GM12878 (cell line): ENCODE results near the gene SLC25A48. TPM values are rescaled to one million over a fixed set of nuclear protein-coding genes. Genes with fewer than 3 reads are reported as not detected.

Experiments
- ATAC-seq: fragments of 200-7000 bp; cut with Tn5 transposase; 3 replicates; pipeline ENCODE4 v1.9.1; 2020; ENCODE audit warnings: mild to moderate bottlenecking, moderate library complexity
- BruUV-seq: library from RNA; stranded (reverse); fragments of 400-500 nt; replicated peaks from 2 replicates; lab custom pipeline; 2021; lab: Mats Ljungman, UMichigan
- CTCF ChIA-PET: fragments of 300-600 bp; sonication (Branson Sonifier 250); formaldehyde crosslinking; extraction: SDS; loops from one replicate; lab custom pipeline; 2021; ENCODE audit warnings: inconsistent platforms; lab: Yijun Ruan, JAX
- POLR2A ChIA-PET: fragments of 350-600 bp; formaldehyde crosslinking; extraction: SDS; loops from one replicate; lab custom pipeline; 2021; ENCODE audit warnings: inconsistent platforms; lab: Charles Lee
- RAD21 ChIA-PET: fragments of 300-600 bp; sonication (Branson Sonifier 250); formaldehyde crosslinking; loops from one replicate; lab custom pipeline; 2023; ENCODE audit warnings: antibody characterized with exemption; ENCODE audit not compliant: unreplicated experiment; lab: Charles Lee
- SMC1A ChIA-PET: fragments of 300-600 bp; sonication (Branson Sonifier 250); formaldehyde crosslinking; loops from one replicate; lab custom pipeline; 2023; ENCODE audit not compliant: unreplicated experiment, uncharacterized antibody; lab: Charles Lee
- DNase-seq: peaks from one replicate; pipeline ENCODE4 v3.0.0-alpha.2; 2011; ENCODE audit warnings: low read depth, low spot score
- FAIRE-seq: peaks from 3 replicates; lab custom pipeline; 2011; peaks lifted over from hg19 to GRCh38; lab: Jason Lieb, UNC
- H2AFZ ChIP-seq: 2 replicates; pipeline ENCODE4 v1.6.0; 2011; ENCODE audit warnings: low read depth, low read length, control low read depth; ENCODE audit not compliant: control insufficient read depth
- H3K27ac ChIP-seq: 2 replicates; pipeline ENCODE4 v1.5.1; 2011; ENCODE audit warnings: control low read depth; ENCODE audit not compliant: control insufficient read depth, insufficient read depth
- H3K27me3 ChIP-seq, 2 experiments: replicated peaks in 1 of 2; 2 replicates each; pipeline versions ENCODE4 v1.6.0 to v1.6.1; 2011; ENCODE audit warnings: low read length in 1 of 2; ENCODE audit not compliant: control insufficient read depth in 2 of 2, insufficient read depth in 2 of 2
- H3K36me3 ChIP-seq, 2 experiments: 2 replicates each; pipeline ENCODE4 v1.5.1; 2011; ENCODE audit warnings: low read length in 1 of 2; ENCODE audit not compliant: control insufficient read depth in 2 of 2, insufficient read depth in 2 of 2
- H3K4me1 ChIP-seq: 2 replicates; pipeline ENCODE4 v1.6.1; 2011; ENCODE audit warnings: mild to moderate bottlenecking, low read length, moderate library complexity, mixed read lengths; ENCODE audit not compliant: control insufficient read depth, insufficient read depth
- H3K4me2 ChIP-seq: 2 replicates; pipeline ENCODE4 v1.6.0; 2011; ENCODE audit warnings: control low read depth; ENCODE audit not compliant: control insufficient read depth, insufficient read depth
- H3K4me3 ChIP-seq: fragments of 200-600 bp; sonication (generic); 2 replicates; pipeline ENCODE4 v1.5.1; 2016
- H3K79me2 ChIP-seq: 2 replicates; pipeline ENCODE4 v1.6.0; 2011; ENCODE audit warnings: low read length; ENCODE audit not compliant: control insufficient read depth, insufficient read depth
- H3K9ac ChIP-seq: 2 replicates; pipeline ENCODE4 v1.8.0; 2011; ENCODE audit warnings: low read length, control low read depth, mixed read lengths; ENCODE audit not compliant: control insufficient read depth, insufficient read depth
- H3K9me3 ChIP-seq: replicated peaks from 3 replicates; pipeline ENCODE4 v1.5.1; 2011; ENCODE audit warnings: mild to moderate bottlenecking, low read length; ENCODE audit not compliant: control insufficient read depth, insufficient read depth
- H4K20me1 ChIP-seq: 2 replicates; pipeline ENCODE4 v1.6.0; 2011; ENCODE audit not compliant: control insufficient read depth, insufficient read depth
- ATF7 ChIP-seq: fragments of 450-650 bp; IDR thresholded peaks from 2 replicates; pipeline ENCODE4 v1.6.1; 2016; ENCODE audit warnings: low read depth, mild to moderate bottlenecking
- BACH1 ChIP-seq: fragments of 450-650 bp; IDR thresholded peaks from 2 replicates; pipeline ENCODE4 v1.6.1; 2017; ENCODE audit warnings: mild to moderate bottlenecking, borderline replicate concordance
- CREM ChIP-seq: IDR thresholded peaks from 2 replicates; pipeline ENCODE4 v1.6.1; 2014; ENCODE audit warnings: antibody characterized with exemption, low read depth
- EED ChIP-seq: sonication (generic); IDR thresholded peaks from 2 replicates; pipeline ENCODE4 v1.6.1; 2016; ENCODE audit warnings: antibody characterized with exemption, low read depth
- EGR1 ChIP-seq, 2 experiments: IDR thresholded peaks; 1 replicate in 1 of 2; 2 replicates in 1 of 2; pipeline ENCODE4 v1.6.1; 2011 to 2012; ENCODE audit warnings: low read depth in 2 of 2, low read length in 2 of 2, borderline replicate concordance in 1 of 2, mild to moderate bottlenecking in 1 of 2, moderate library complexity in 1 of 2
- ESRRA ChIP-seq: IDR thresholded peaks from 2 replicates; pipeline ENCODE4 v1.6.1; 2012; ENCODE audit warnings: mild to moderate bottlenecking, low read length, improper control_type of control experiment
- FOXK2 ChIP-seq: fragments of 450-650 bp; IDR thresholded peaks from 2 replicates; pipeline ENCODE4 v1.6.1; 2017; ENCODE audit warnings: mild to moderate bottlenecking, moderate library complexity
- HDGF ChIP-seq: fragments of 450-650 bp; IDR thresholded peaks from 2 replicates; pipeline ENCODE4 v1.6.1; 2016; ENCODE audit warnings: antibody characterized with exemption
- JUND ChIP-seq: IDR thresholded peaks from 2 replicates; pipeline ENCODE4 v1.6.1; 2012; ENCODE audit warnings: low read depth, mild to moderate bottlenecking, low read length, improper control_type of control experiment, moderate library complexity
- KDM1A ChIP-seq: fragments of 200-600 bp; sonication (generic); IDR thresholded peaks from 2 replicates; pipeline ENCODE4 v1.6.1; 2016; ENCODE audit warnings: borderline replicate concordance
- MYC ChIP-seq: IDR thresholded peaks from 2 replicates; pipeline ENCODE4 v1.6.1; 2011; ENCODE audit warnings: mild to moderate bottlenecking, low read length, moderate library complexity, inconsistent platforms; ENCODE audit not compliant: insufficient read depth, insufficient replicate concordance, insufficient read length, severe bottlenecking
- NBN ChIP-seq: fragments of 450-650 bp; IDR thresholded peaks from 2 replicates; pipeline ENCODE4 v1.6.1; 2016
- PAX5 ChIP-seq: IDR thresholded peaks from 2 replicates; pipeline ENCODE4 v1.6.1; 2011; ENCODE audit warnings: low read depth, low read length, borderline replicate concordance
- POLR2AphosphoS5 ChIP-seq: IDR thresholded peaks from 2 replicates; pipeline ENCODE4 v1.6.1; 2011; ENCODE audit warnings: mild to moderate bottlenecking, low read length, inconsistent platforms
- SMARCA5 ChIP-seq: fragments of 450-650 bp; IDR thresholded peaks from 2 replicates; pipeline ENCODE4 v1.6.1; 2017; ENCODE audit warnings: mild to moderate bottlenecking
- SPI1 ChIP-seq: IDR thresholded peaks from 2 replicates; pipeline ENCODE4 v1.6.1; 2011; ENCODE audit warnings: low read depth, mild to moderate bottlenecking, low read length, moderate library complexity, borderline replicate concordance; ENCODE audit not compliant: insufficient read depth
- SRF ChIP-seq, 2 experiments: IDR thresholded peaks; 2 replicates each; pipeline ENCODE4 v1.6.1; 2011; ENCODE audit warnings: low read depth in 2 of 2, low read length in 2 of 2, mild to moderate bottlenecking in 1 of 2, moderate library complexity in 1 of 2
- YBX1 ChIP-seq: fragments of 450-650 bp; IDR thresholded peaks from 2 replicates; pipeline ENCODE4 v1.6.1; 2016; ENCODE audit warnings: antibody characterized with exemption
- WGBS: methylation state at CpG from one replicate; pipeline ENCODE4 v1.1.6; 2016; ENCODE audit warnings: low lambda C conversion rate; ENCODE audit not compliant: insufficient replicate concordance, insufficient coverage; ENCODE audit errors: missing lambda C conversion rate; 5-methylcytosine and 5-hydroxymethylcytosine counted together
- in situ Hi-C: fragments of 300-500 bp; cut with MboI; formaldehyde crosslinking; loops from 9 replicates; pipeline ENCODE4 v1.14.3; 2018; ENCODE audit warnings: mixed read lengths
- intact Hi-C: fragments of 100-400 bp; cut with micrococcal nuclease; formaldehyde crosslinking; loops from one replicate; pipeline ENCODE4 v1.14.2; 2022; ENCODE audit not compliant: unreplicated experiment
- polyA plus RNA-seq, 11 experiments: library from polyadenylated mRNA; depleted of rRNA in 4 of 11; unstranded in 6 of 11; stranded (reverse) in 5 of 11; fragments of >200 nt; fragmentation: Nextera tagmentation in 4 of 11; fragmentation: Illumina TruSeq in 1 of 11; extraction: Ambion mirVana in 4 of 11; extraction: Trizol in 1 of 11; gene quantifications; 1 replicate in 1 of 11; 2 replicates in 10 of 11; pipeline versions ENCODE4 v1.2.1 to v1.2.3, GENCODE V29; 2011 to 2016; ENCODE audit warnings: inconsistent platforms in 2 of 11, missing spikeins in 2 of 11, low read depth in 1 of 11
- total RNA-seq, 4 experiments: library from RNA; depleted of rRNA in 3 of 4; stranded (reverse); fragments of >200 nt in 3 of 4; fragmentation: Illumina TruSeq in 1 of 4; extraction: Trizol in 1 of 4; gene quantifications; 2 replicates each; pipeline versions ENCODE4 v1.2.1 to v1.2.3, GENCODE V29; 2013 to 2021
- TF ChIP-seq, protein P1 (sequence below), 3 experiments: IDR thresholded peaks in 2 of 3; conservative IDR thresholded peaks in 1 of 3; 2 replicates each; pipeline ENCODE4 v1.5.1; 2011; ENCODE audit warnings: low read depth in 3 of 3, low read length in 3 of 3, mild to moderate bottlenecking in 3 of 3, control low read depth in 2 of 3, moderate library complexity in 2 of 3, inconsistent platforms in 1 of 3, mixed read lengths in 1 of 3; ENCODE audit not compliant: control insufficient read depth in 2 of 3, insufficient read depth in 1 of 3; ENCODE audit errors: extremely low read depth in 1 of 3
- TF ChIP-seq, protein P2 (sequence below): fragments of 450-650 bp; formaldehyde crosslinking; IDR thresholded peaks from 2 replicates; pipeline ENCODE4 v1.4.0; 2020; ENCODE audit warnings: mild to moderate bottlenecking, moderate library complexity

The SLC25A48 gene
- total and polyA plus RNA-seq, 10 of the 15 experiments (the other 5 are each of a cell fraction or from before 2014, with no cell fraction given): 0.06 TPM; not detected in 9

DNA sequence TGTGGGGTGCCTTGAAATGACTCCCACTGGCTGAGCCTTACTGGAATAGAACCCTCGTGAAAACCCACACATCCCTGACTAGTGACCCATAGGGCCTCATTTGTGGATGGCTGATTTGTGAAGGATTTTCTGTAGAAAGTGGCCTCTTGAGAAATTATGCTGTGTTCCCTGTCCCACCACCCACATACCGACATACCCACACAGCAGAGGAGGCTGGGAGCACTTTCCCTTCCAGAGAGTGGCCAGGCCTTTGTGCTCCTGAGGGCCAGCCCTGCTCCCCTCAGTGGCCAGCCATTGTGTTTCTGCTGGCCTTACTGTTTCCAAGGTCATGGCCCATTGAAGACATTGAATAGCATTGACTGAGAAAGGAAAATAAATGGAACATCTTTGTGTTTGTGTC, 31.6 kb downstream of the SLC25A48 start:
- WGBS: 0% methylated on average over 2 of the region's 2 CpGs

More for the DNA sequence above, 31.6 kb downstream of the SLC25A48 start:
- H2AFZ ChIP-seq: no peak overlapping the region
- no peaks in the 10 kb centered on the region for H3K9me3 ChIP-seq
- no peak overlapping the region for H3K4me2 ChIP-seq
- in situ Hi-C loops: no loop called here
- no peak for ATAC-seq
- RAD21 ChIA-PET: no interaction called here
- no peak overlapping the region for H3K9ac ChIP-seq
- intact Hi-C loops: no loop called here
- TF ChIP-seq, protein P1, sequence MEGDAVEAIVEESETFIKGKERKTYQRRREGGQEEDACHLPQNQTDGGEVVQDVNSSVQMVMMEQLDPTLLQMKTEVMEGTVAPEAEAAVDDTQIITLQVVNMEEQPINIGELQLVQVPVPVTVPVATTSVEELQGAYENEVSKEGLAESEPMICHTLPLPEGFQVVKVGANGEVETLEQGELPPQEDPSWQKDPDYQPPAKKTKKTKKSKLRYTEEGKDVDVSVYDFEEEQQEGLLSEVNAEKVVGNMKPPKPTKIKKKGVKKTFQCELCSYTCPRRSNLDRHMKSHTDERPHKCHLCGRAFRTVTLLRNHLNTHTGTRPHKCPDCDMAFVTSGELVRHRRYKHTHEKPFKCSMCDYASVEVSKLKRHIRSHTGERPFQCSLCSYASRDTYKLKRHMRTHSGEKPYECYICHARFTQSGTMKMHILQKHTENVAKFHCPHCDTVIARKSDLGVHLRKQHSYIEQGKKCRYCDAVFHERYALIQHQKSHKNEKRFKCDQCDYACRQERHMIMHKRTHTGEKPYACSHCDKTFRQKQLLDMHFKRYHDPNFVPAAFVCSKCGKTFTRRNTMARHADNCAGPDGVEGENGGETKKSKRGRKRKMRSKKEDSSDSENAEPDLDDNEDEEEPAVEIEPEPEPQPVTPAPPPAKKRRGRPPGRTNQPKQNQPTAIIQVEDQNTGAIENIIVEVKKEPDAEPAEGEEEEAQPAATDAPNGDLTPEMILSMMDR (IDR thresholded peaks at IDR 0.05 in 2 of 3, conservative IDR thresholded peaks at IDR 0.05 in 1 of 3; ENCODE audit: control insufficient read depth in 2 of 3, extremely low read depth in 1 of 3, insufficient read depth in 1 of 3, low read depth in 3 of 3, low read length in 3 of 3): no peak
- TF ChIP-seq HDGF: no peak
- no peak for TF ChIP-seq SPI1
- no peak for TF ChIP-seq SMARCA5
- no peak for TF ChIP-seq FOXK2
- TF ChIP-seq ESRRA: no peak
- TF ChIP-seq JUND: no peak
- TF ChIP-seq EGR1 (IDR thresholded peaks at IDR 0.05; ENCODE audit: borderline replicate concordance in 1 of 2, low read depth in 2 of 2, low read length in 2 of 2): no peak
- TF ChIP-seq MYC: no peak
- no peak for TF ChIP-seq SRF (IDR thresholded peaks at IDR 0.05; ENCODE audit: low read depth in 2 of 2, low read length in 2 of 2)
- no peak for TF ChIP-seq ATF7
- TF ChIP-seq, protein P2, sequence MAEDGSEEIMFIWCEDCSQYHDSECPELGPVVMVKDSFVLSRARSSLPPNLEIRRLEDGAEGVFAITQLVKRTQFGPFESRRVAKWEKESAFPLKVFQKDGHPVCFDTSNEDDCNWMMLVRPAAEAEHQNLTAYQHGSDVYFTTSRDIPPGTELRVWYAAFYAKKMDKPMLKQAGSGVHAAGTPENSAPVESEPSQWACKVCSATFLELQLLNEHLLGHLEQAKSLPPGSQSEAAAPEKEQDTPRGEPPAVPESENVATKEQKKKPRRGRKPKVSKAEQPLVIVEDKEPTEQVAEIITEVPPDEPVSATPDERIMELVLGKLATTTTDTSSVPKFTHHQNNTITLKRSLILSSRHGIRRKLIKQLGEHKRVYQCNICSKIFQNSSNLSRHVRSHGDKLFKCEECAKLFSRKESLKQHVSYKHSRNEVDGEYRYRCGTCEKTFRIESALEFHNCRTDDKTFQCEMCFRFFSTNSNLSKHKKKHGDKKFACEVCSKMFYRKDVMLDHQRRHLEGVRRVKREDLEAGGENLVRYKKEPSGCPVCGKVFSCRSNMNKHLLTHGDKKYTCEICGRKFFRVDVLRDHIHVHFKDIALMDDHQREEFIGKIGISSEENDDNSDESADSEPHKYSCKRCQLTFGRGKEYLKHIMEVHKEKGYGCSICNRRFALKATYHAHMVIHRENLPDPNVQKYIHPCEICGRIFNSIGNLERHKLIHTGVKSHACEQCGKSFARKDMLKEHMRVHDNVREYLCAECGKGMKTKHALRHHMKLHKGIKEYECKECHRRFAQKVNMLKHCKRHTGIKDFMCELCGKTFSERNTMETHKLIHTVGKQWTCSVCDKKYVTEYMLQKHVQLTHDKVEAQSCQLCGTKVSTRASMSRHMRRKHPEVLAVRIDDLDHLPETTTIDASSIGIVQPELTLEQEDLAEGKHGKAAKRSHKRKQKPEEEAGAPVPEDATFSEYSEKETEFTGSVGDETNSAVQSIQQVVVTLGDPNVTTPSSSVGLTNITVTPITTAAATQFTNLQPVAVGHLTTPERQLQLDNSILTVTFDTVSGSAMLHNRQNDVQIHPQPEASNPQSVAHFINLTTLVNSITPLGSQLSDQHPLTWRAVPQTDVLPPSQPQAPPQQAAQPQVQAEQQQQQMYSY: no peak
- TF ChIP-seq KDM1A: no peak
- no peak for TF ChIP-seq EED
- TF ChIP-seq YBX1: no peak
- no peak for TF ChIP-seq POLR2AphosphoS5
- TF ChIP-seq BACH1: no peak
- TF ChIP-seq NBN: no peak
- TF ChIP-seq PAX5: no peak
- no peak for TF ChIP-seq CREM
- TF ChIP-seq, all 136 proteins: peak for 0
- FAIRE-seq (no peak), DNase-seq (no peak)
- Histone ChIP-seq H3K27me3 (no peaks in the 10 kb centered on the region; a peak in 1 of 4 replicates), H3K4me3 (no peak overlapping the region), H3K36me3 (no peaks in the 10 kb centered on the region), H3K4me1 (no peaks in the 10 kb centered on the region), H3K79me2 (no peaks in the 10 kb centered on the region), H3K27ac (no peak overlapping the region), H4K20me1 (no peaks in the 10 kb centered on the region)
- no TSS peak for BruUV-seq
- ChIA-PET POLR2A (no interaction called here), CTCF (no interaction called here), SMC1A (no interaction called here)
